WERI-Rb-1 (cell line): ENCODE results near the gene CTCFL.

Experiments
- DNase-seq: peaks from one replicate; pipeline ENCODE4 v3.0.0-alpha.2; 2020
- H3K27ac ChIP-seq: fragments of 250-450 bp; sonication (Bioruptor Pico); 2 replicates; pipeline ENCODE4 v1.5.1; 2020; ENCODE audit warnings: mild to moderate bottlenecking, moderate library complexity
- H3K27me3 ChIP-seq: fragments of 250-450 bp; sonication (Bioruptor Pico); 2 replicates; pipeline ENCODE4 v1.5.1; 2021; ENCODE audit warnings: mild to moderate bottlenecking, low read depth, moderate library complexity; ENCODE audit not compliant: insufficient read depth, severe bottlenecking
- H3K36me3 ChIP-seq: fragments of 250-450 bp; sonication (Bioruptor Pico); 2 replicates; pipeline ENCODE4 v1.5.1; 2020; ENCODE audit warnings: mild to moderate bottlenecking, moderate library complexity
- H3K4me3 ChIP-seq: 2 replicates; pipeline ENCODE4 v1.5.1; 2011; ENCODE audit warnings: low read depth, mild to moderate bottlenecking, control low read depth, low read length
- H3K9me3 ChIP-seq: fragments of 250-450 bp; sonication (Bioruptor Pico); 2 replicates; pipeline ENCODE4 v1.5.1; 2021; ENCODE audit warnings: mild to moderate bottlenecking, moderate library complexity; ENCODE audit not compliant: severe bottlenecking
- CTCF ChIP-seq: IDR thresholded peaks from 2 replicates; pipeline ENCODE4 v1.5.1; 2011; ENCODE audit warnings: low read depth, mild to moderate bottlenecking, control low read depth, inconsistent platforms, low read length

CTCFL gene

GRCh38 chr20:57458400-57459160 is 66.4 kb downstream of the CTCFL start:
- TF ChIP-seq CTCF: no peak
- Histone ChIP-seq H3K27ac (no peak overlapping the region), H3K9me3 (no peaks in the 10 kb centered on the region), H3K36me3 (no peaks in the 10 kb centered on the region), H3K27me3 (no peaks in the 10 kb centered on the region), H3K4me3 (no peak overlapping the region)
- DNase-seq: no peak

GRCh38 chr20:57457243-57458095 is 67.5 kb downstream of the CTCFL start:
- no peaks in the 10 kb centered on the region for H3K9me3 ChIP-seq
- H3K27me3 ChIP-seq: no peaks in the 10 kb centered on the region
- no peaks in the 10 kb centered on the region for H3K36me3 ChIP-seq
- DNase-seq: no peak
- TF ChIP-seq CTCF: no peak
- H3K27ac ChIP-seq: no peak overlapping the region
- no peak overlapping the region for H3K4me3 ChIP-seq

- no peaks in the 10 kb centered on the region for H3K27me3 ChIP-seq
- TF ChIP-seq CTCF: no peak
- no peak overlapping the region for H3K4me3 ChIP-seq
- H3K27ac ChIP-seq: no peak overlapping the region
- no peaks in the 10 kb centered on the region for H3K36me3 ChIP-seq
- no peak for DNase-seq
- no peaks in the 10 kb centered on the region for H3K9me3 ChIP-seq
Measured at GRCh38 chr20:57456116-57456515, 68.8 kb downstream of the CTCFL start.

GRCh38 chr20:57455386-57455785 is 69.6 kb downstream of the CTCFL start:
- TF ChIP-seq CTCF: no peak
- Histone ChIP-seq H3K4me3 (no peak overlapping the region), H3K9me3 (no peaks in the 10 kb centered on the region), H3K27ac (no peak overlapping the region), H3K36me3 (no peaks in the 10 kb centered on the region), H3K27me3 (no peaks in the 10 kb centered on the region)
- DNase-seq: no peak

- H3K27ac ChIP-seq: no peak overlapping the region
- no peaks in the 10 kb centered on the region for H3K36me3 ChIP-seq
- H3K4me3 ChIP-seq: no peak overlapping the region
- no peaks in the 10 kb centered on the region for H3K9me3 ChIP-seq
- DNase-seq: no peak
- no peak for TF ChIP-seq CTCF
- no peaks in the 10 kb centered on the region for H3K27me3 ChIP-seq
Measured at GRCh38 chr20:57451795-57452661, 72.9 kb downstream of the CTCFL start.
